Esophagus squamous epithelium (tissue), 5 donors: Measurements from ENCODE around the gene FOXK1. TPM values are rescaled to one million over a fixed set of nuclear protein-coding genes. Genes with fewer than 3 reads are reported as not detected.

Source experiments
- DNase-seq: peaks from one replicate; lab custom pipeline; 2025; lab: John Stamatoyannopoulos, UW
- H3K27ac ChIP-seq, 4 donors: fragments of 200-600 bp; sonication (generic); one replicate each; pipeline ENCODE4 v1.5.1; 2016 to 2019; ENCODE audit warnings: mild to moderate bottlenecking in 1 of 4
- H3K27me3 ChIP-seq, 4 donors: fragments of 200-600 bp; sonication (generic); 1 replicate in 3 of 4; 2 replicates in 1 of 4; pipeline versions ENCODE4 v1.5.1 to v1.6.0; 2017 to 2021; ENCODE audit warnings: antibody characterized with exemption in 1 of 4
- H3K36me3 ChIP-seq, 3 donors: fragments of 200-600 bp; sonication (generic); one replicate each; pipeline ENCODE4 v1.5.1; 2016 to 2019
- H3K4me1 ChIP-seq, 3 donors: fragments of 200-600 bp; sonication (generic); one replicate each; pipeline ENCODE4 v1.5.1; 2017 to 2019
- H3K4me3 ChIP-seq, 4 donors: fragments of 200-600 bp; sonication (generic); 1 replicate in 3 of 4; 2 replicates in 1 of 4; pipeline ENCODE4 v1.5.1; 2016 to 2019; ENCODE audit warnings: mild to moderate bottlenecking in 2 of 4, moderate library complexity in 1 of 4
- H3K9me3 ChIP-seq, 3 donors: fragments of 200-600 bp; sonication (generic); one replicate each; pipeline ENCODE4 v1.5.1; 2016 to 2019
- CTCF ChIP-seq, 6 experiments: fragments of 450-650 bp in 4 of 6; fragments of 200-600 bp in 2 of 6; sonication (generic) in 2 of 6; IDR thresholded peaks; one replicate each; pipeline ENCODE4 v1.5.1; 2016 to 2019; ENCODE audit warnings: antibody characterized with exemption in 6 of 6, mild to moderate bottlenecking in 4 of 6, moderate library complexity in 4 of 6
- POLR2A ChIP-seq, 4 donors: fragments of 450-650 bp; IDR thresholded peaks; one replicate each; pipeline ENCODE4 v1.6.1; 2017; ENCODE audit warnings: antibody characterized with exemption in 4 of 4, mild to moderate bottlenecking in 4 of 4, moderate library complexity in 3 of 4
- WGBS, 2 donors: methylation state at CpG; one replicate each; pipeline ENCODE4 v1.1.5; 2018; 5-methylcytosine and 5-hydroxymethylcytosine counted together
- intact Hi-C: fragments of 100-400 bp; cut with DNase I; formaldehyde crosslinking; loops from one replicate; pipeline ENCODE4 v1.15.0; 2022
- total RNA-seq, 4 donors: library from RNA; depleted of rRNA; stranded (reverse); fragments of >200 nt; gene quantifications; one replicate each; pipeline ENCODE4 v1.1.0, GENCODE V29; 2016
- donor health status: DM: yes; HTN: yes; CAD: no.

Gene FOXK1
- total RNA-seq, 4 donors from 2014 or later, result 11.9 to 25.7 (median 15.9) TPM

GRCh38 chr7:4718075-4718474, 36.0 kb downstream of the FOXK1 start:
- Histone ChIP-seq H3K4me1 (peaks cover 18 to 53% (median 19%) of the 10 kb centered on the region in 3 donors), H3K4me3 (no peak overlapping the region), H3K27ac (no peak overlapping the region), H3K27me3 (no peaks in the 10 kb centered on the region), H3K36me3 (peaks cover 0 to 38% (median 6%) of the 10 kb centered on the region in 3 donors), H3K9me3 (no peaks in the 10 kb centered on the region)
- TF ChIP-seq POLR2A (IDR thresholded peaks at IDR 0.05) (no peak), CTCF (IDR thresholded peaks at IDR 0.05) (no peak)
- intact Hi-C loops, result no loop called here
- WGBS, 2 donors, result 94 to 97% methylated on average over 18 to 20 of the region's 22 CpGs
- DNase-seq, result no peak

- no peaks in the 10 kb centered on the region for H3K9me3 ChIP-seq
- H3K36me3 ChIP-seq, result peaks cover 0 to 47% (median 6%) of the 10 kb centered on the region in 3 donors
- H3K4me3 ChIP-seq, result no peak overlapping the region
- H3K27me3 ChIP-seq, result no peaks in the 10 kb centered on the region
- 80 to 94% methylated on average over 3 of the region's 3 CpGs for WGBS, 2 donors
- intact Hi-C loops, result no loop called here
- DNase-seq, result no peak
- no peak for TF ChIP-seq POLR2A (IDR thresholded peaks at IDR 0.05)
- no peak for TF ChIP-seq CTCF (IDR thresholded peaks at IDR 0.05)
- H3K27ac ChIP-seq, result no peak overlapping the region
- peaks cover 16 to 53% (median 20%) of the 10 kb centered on the region in 3 donors for H3K4me1 ChIP-seq
Observed at GRCh38 chr7:4720225-4720624, 38.1 kb downstream of the FOXK1 start.

- TF ChIP-seq CTCF (IDR thresholded peaks at IDR 0.05), result no peak
- TF ChIP-seq POLR2A (IDR thresholded peaks at IDR 0.05), result no peak
- Histone ChIP-seq H3K4me3 (no peak overlapping the region), H3K9me3 (no peaks in the 10 kb centered on the region), H3K36me3 (peaks cover 0 to 47% (median 6%) of the 10 kb centered on the region in 3 donors), H3K4me1 (peaks cover 8 to 53% (median 18%) of the 10 kb centered on the region in 3 donors), H3K27ac (no peak overlapping the region), H3K27me3 (no peaks in the 10 kb centered on the region)
- no peak for DNase-seq
- WGBS, 2 donors, result 90% methylated on average over 4 to 11 of the region's 20 CpGs
- intact Hi-C loops, result no loop called here
Observed at GRCh38 chr7:4722308-4722707, 40.2 kb downstream of the FOXK1 start.

- Histone ChIP-seq H3K9me3 (no peaks in the 10 kb centered on the region), H3K27me3 (no peaks in the 10 kb centered on the region), H3K4me3 (no peak overlapping the region), H3K36me3 (peaks cover 0 to 53% (median 6%) of the 10 kb centered on the region in 3 donors), H3K4me1 (peaks cover 8 to 61% (median 18%) of the 10 kb centered on the region in 3 donors), H3K27ac (no peak overlapping the region)
- WGBS, 2 donors, result 85 to 92% methylated on average over 16 to 25 of the region's 30 CpGs
- intact Hi-C loops, result no loop called here
- no peak for DNase-seq
- TF ChIP-seq CTCF (IDR thresholded peaks at IDR 0.05) (no peak), POLR2A (IDR thresholded peaks at IDR 0.05) (no peak)
Observed at GRCh38 chr7:4722960-4723630, 41.0 kb downstream of the FOXK1 start.

GRCh38 chr7:4724648-4725013, 42.5 kb downstream of the FOXK1 start:
- H3K4me3 ChIP-seq, result peak overlapping the region; percentile 32 to 72 (median 52)
- peak overlapping the region; percentile 64 to 94 (median 90) for H3K27ac ChIP-seq
- H3K9me3 ChIP-seq, result no peaks in the 10 kb centered on the region
- peaks cover 8 to 62% (median 18%) of the 10 kb centered on the region in 3 donors for H3K4me1 ChIP-seq
- H3K36me3 ChIP-seq, result peaks cover 0 to 54% (median 6%) of the 10 kb centered on the region in 3 donors
- WGBS, 2 donors, result 8 to 9% methylated on average over 2 to 4 of the region's 6 CpGs
- no peaks in the 10 kb centered on the region for H3K27me3 ChIP-seq
- no peak for DNase-seq
- TF ChIP-seq CTCF (IDR thresholded peaks at IDR 0.05), result no peak
- TF ChIP-seq POLR2A (IDR thresholded peaks at IDR 0.05), result no peak
- intact Hi-C loops, result no loop called here
